GM12873 (cell line): ENCODE measurements around the gene CFAP46.

ENCODE experiments used
- TF ChIP-seq, protein P1 (sequence below): IDR thresholded peaks from 2 replicates; pipeline ENCODE4 v1.5.1; 2012; ENCODE audit warnings: low read depth, mild to moderate bottlenecking, moderate library complexity, low read length, control low read depth; ENCODE audit not compliant: insufficient read depth; ENCODE audit errors: missing control alignments

Gene CFAP46

GRCh38 chr10:132844069-132844809 lies 98.1 kb downstream of the CFAP46 start:
- TF ChIP-seq, protein P1, sequence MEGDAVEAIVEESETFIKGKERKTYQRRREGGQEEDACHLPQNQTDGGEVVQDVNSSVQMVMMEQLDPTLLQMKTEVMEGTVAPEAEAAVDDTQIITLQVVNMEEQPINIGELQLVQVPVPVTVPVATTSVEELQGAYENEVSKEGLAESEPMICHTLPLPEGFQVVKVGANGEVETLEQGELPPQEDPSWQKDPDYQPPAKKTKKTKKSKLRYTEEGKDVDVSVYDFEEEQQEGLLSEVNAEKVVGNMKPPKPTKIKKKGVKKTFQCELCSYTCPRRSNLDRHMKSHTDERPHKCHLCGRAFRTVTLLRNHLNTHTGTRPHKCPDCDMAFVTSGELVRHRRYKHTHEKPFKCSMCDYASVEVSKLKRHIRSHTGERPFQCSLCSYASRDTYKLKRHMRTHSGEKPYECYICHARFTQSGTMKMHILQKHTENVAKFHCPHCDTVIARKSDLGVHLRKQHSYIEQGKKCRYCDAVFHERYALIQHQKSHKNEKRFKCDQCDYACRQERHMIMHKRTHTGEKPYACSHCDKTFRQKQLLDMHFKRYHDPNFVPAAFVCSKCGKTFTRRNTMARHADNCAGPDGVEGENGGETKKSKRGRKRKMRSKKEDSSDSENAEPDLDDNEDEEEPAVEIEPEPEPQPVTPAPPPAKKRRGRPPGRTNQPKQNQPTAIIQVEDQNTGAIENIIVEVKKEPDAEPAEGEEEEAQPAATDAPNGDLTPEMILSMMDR: no peak

DNA sequence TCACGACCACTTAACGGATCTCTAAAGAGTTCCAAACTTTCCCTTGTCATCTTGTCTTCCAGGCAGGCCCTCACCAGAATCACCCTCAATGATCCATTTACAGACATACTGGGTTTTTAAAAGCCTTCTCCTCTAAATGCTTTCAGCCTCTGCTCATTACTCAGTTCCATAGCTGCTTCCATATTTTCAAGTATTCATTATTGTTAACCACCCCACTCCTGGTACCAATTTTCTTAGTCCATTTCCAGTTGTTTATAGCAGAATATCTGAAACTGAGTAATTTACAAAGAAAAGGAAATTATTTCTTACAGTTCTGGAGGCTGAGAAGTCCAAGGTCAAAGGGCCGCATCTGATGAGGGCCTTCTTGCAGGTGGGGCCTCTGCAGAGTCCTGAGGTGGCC lies 100.0 kb downstream of the CFAP46 start:
- TF ChIP-seq, protein P1: no peak

DNA sequence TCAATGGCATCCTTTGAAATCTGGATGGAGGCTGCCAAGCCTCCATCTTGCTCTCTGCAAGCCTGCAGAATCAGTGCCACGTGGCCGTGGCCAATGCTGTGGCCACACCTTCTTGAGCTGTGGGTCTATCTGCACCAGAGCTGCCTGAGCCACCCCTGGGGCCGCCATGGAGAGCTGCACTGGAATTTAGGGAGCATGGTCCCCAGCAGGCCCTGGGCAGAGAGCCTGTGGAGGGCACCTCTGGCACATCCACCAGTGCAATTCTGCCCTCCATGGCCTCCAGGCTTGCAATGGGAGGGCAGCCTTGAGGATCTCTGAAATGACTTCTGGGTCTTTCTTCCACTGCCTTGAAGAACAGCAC lies 100.8 kb downstream of the CFAP46 start:
- TF ChIP-seq, protein P1: no peak

GRCh38 chr10:132840698-132841614 lies 101.4 kb downstream of the CFAP46 start:
- TF ChIP-seq, protein P1: no peak

DNA sequence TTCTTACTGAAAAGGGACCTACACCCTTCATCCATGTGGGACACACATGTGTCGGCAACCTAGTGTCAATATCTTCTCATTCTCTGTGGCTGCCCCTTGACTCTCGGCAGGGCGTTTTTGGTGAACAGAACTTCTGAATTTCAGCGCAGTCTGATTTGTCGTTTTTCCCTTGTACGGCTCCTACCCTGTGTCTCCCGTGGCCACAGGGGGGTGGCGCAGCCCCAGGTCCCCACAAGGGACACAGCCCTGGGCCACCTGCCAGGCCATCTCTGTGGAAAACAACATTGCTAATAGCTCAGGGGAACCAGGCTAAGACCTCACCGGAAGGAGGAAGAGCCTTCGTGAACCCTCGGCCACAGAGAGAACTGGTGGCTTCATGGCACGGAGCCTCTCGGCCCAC lies 103.3 kb downstream of the CFAP46 start:
- TF ChIP-seq, protein P1: no peak

GRCh38 chr10:132838346-132838970 lies 103.9 kb downstream of the CFAP46 start:
- TF ChIP-seq, protein P1: no peak

- TF ChIP-seq, protein P1: no peak
These were observed 104.5 kb downstream of the CFAP46 start for GRCh38 chr10:132837905-132838304.
